GM23338 (cell line): ENCODE measurements around the gene BMS1. TPM values are rescaled to one million over a fixed set of nuclear protein-coding genes. Genes with fewer than 3 reads are reported as not detected.
A peak's percentile ranks its signal among the peaks of the same experiment; 100 is the strongest.

Source experiments
- ATAC-seq: fragments of 200-7000 bp; cut with Tn5 transposase; 3 replicates; pipeline ENCODE4 v1.9.1; 2020
- DNase-seq: peaks from one replicate; pipeline ENCODE4 v3.0.0-alpha.2; 2015; ENCODE audit warnings: low spot score
- H2AFZ ChIP-seq: fragments of 200-600 bp; sonication (generic); 2 replicates; pipeline ENCODE4 v1.8.0; 2016; ENCODE audit warnings: antibody characterized with exemption, mild to moderate bottlenecking, moderate library complexity
- H3F3A ChIP-seq: fragments of 200-600 bp; sonication (generic); replicated peaks from 2 replicates; pipeline ENCODE4 v1.8.0; 2017; ENCODE audit warnings: antibody characterized with exemption, mixed run types, low read depth
- H3K27ac ChIP-seq: fragments of 200-600 bp; sonication (generic); 2 replicates; pipeline ENCODE4 v1.6.1; 2016; ENCODE audit warnings: low read depth
- H3K27me3 ChIP-seq: fragments of 200-600 bp; sonication (generic); 2 replicates; pipeline ENCODE4 v1.8.0; 2016; ENCODE audit warnings: mild to moderate bottlenecking, mixed run types, moderate library complexity; ENCODE audit not compliant: insufficient read depth
- H3K36me3 ChIP-seq: fragments of 200-600 bp; sonication (generic); 2 replicates; pipeline ENCODE4 v1.8.0; 2016; ENCODE audit warnings: mild to moderate bottlenecking; ENCODE audit not compliant: insufficient read depth
- H3K4me1 ChIP-seq: fragments of 200-600 bp; sonication (generic); 2 replicates; pipeline ENCODE4 v1.8.0; 2016; ENCODE audit warnings: mild to moderate bottlenecking, moderate library complexity; ENCODE audit not compliant: insufficient read depth
- H3K4me2 ChIP-seq: fragments of 200-600 bp; sonication (generic); 2 replicates; pipeline ENCODE4 v1.7.1; 2017; ENCODE audit warnings: mixed run types
- H3K4me3 ChIP-seq: fragments of 200-600 bp; sonication (generic); 2 replicates; pipeline ENCODE4 v1.6.1; 2016; ENCODE audit warnings: mixed run types
- H3K79me2 ChIP-seq: fragments of 200-600 bp; sonication (generic); replicated peaks from 2 replicates; pipeline ENCODE4 v1.8.0; 2017; ENCODE audit warnings: mild to moderate bottlenecking; ENCODE audit not compliant: insufficient read depth
- H3K9me2 ChIP-seq: fragments of 200-600 bp; sonication (generic); 2 replicates; pipeline ENCODE4 v1.8.0; 2017; ENCODE audit not compliant: insufficient read depth
- H4K20me1 ChIP-seq: fragments of 200-600 bp; sonication (generic); replicated peaks from 2 replicates; pipeline ENCODE4 v1.8.0; 2017; ENCODE audit warnings: mild to moderate bottlenecking; ENCODE audit not compliant: insufficient read depth
- H3K27ac Mint-ChIP-seq: 2 replicates; pipeline ENCODE4 v1.8.0; 2020; ENCODE audit warnings: inconsistent platforms, mild to moderate bottlenecking, moderate library complexity, mixed read lengths
- H3K27me3 Mint-ChIP-seq: 3 replicates; pipeline ENCODE4 v1.8.0; 2022; ENCODE audit warnings: low read depth, mild to moderate bottlenecking, moderate library complexity, mixed read lengths, inconsistent platforms; ENCODE audit not compliant: insufficient read depth, poor library complexity
- H3K36me3 Mint-ChIP-seq: 3 replicates; pipeline ENCODE4 v1.8.0; 2021; ENCODE audit warnings: low read depth, mild to moderate bottlenecking, inconsistent platforms, moderate library complexity, mixed read lengths
- H3K4me1 Mint-ChIP-seq: 3 replicates; pipeline ENCODE4 v1.8.0; 2020; ENCODE audit warnings: mild to moderate bottlenecking, inconsistent platforms, mixed read lengths
- H3K4me3 Mint-ChIP-seq: 3 replicates; pipeline ENCODE4 v1.8.0; 2021; ENCODE audit warnings: moderate library complexity, mild to moderate bottlenecking, inconsistent platforms, mixed read lengths
- H3K9me3 Mint-ChIP-seq: 3 replicates; pipeline ENCODE4 v1.8.0; 2020; ENCODE audit warnings: moderate library complexity, mild to moderate bottlenecking, inconsistent platforms, mixed read lengths
- CREB1 ChIP-seq: fragments of 250-450 bp; sonication (Bioruptor Pico); IDR thresholded peaks from 2 replicates; pipeline ENCODE4 v1.5.0; 2020; ENCODE audit warnings: low read depth, mild to moderate bottlenecking, moderate library complexity
- CTCF ChIP-seq, 2 experiments: fragments of 200-600 bp in 1 of 2; sonication (generic) in 1 of 2; conservative IDR thresholded peaks; 2 replicates each; pipeline versions ENCODE4 v1.5.1 to v1.6.1; 2016 to 2017; ENCODE audit warnings: antibody characterized with exemption in 2 of 2, low read depth in 2 of 2, mild to moderate bottlenecking in 2 of 2, moderate library complexity in 1 of 2
- EZH2phosphoT487 ChIP-seq: fragments of 200-600 bp; sonication (generic); IDR thresholded peaks from one replicate; pipeline ENCODE4 v1.8.1; 2018; ENCODE audit warnings: antibody characterized with exemption; ENCODE audit not compliant: unreplicated experiment
- JUNB ChIP-seq: IDR thresholded peaks from one replicate; pipeline ENCODE4 v1.6.1; 2016; ENCODE audit warnings: antibody characterized with exemption; ENCODE audit not compliant: unreplicated experiment
- NANOG ChIP-seq: IDR thresholded peaks from 2 replicates; pipeline ENCODE4 v1.6.1; 2016; ENCODE audit warnings: antibody characterized with exemption, borderline replicate concordance
- POLR2AphosphoS5 ChIP-seq: IDR thresholded peaks from 2 replicates; pipeline ENCODE4 v1.6.1; 2016; ENCODE audit warnings: antibody characterized with exemption, low read depth
- ZNF114 ChIP-seq: fragments of 250-450 bp; sonication (Bioruptor Pico); IDR thresholded peaks from 2 replicates; pipeline ENCODE4 v1.5.0; 2020; ENCODE audit warnings: mild to moderate bottlenecking, moderate library complexity
- ZNF331 ChIP-seq: fragments of 250-450 bp; sonication (Bioruptor Pico); IDR thresholded peaks from 2 replicates; pipeline ENCODE4 v1.5.0; 2020; ENCODE audit warnings: low read depth, mild to moderate bottlenecking, moderate library complexity
- polyA plus RNA-seq: library from polyadenylated mRNA; unstranded; fragments of >200 nt; fragmentation: Nextera tagmentation; extraction: Ambion mirVana; gene quantifications from 2 replicates; pipeline ENCODE4 v1.2.1, GENCODE V29; 2016
- total RNA-seq: library from RNA; depleted of rRNA; stranded (reverse); fragments of >200 nt; shearing (Covaris generic); gene quantifications from 2 replicates; pipeline ENCODE4 v1.2.3, GENCODE V29; 2014
- TF ChIP-seq, protein P1 (sequence below): IDR thresholded peaks from 2 replicates; pipeline ENCODE4 v1.6.1; 2016; ENCODE audit warnings: antibody characterized with exemption
- TF ChIP-seq, protein P2 (sequence below): IDR thresholded peaks from one replicate; pipeline ENCODE4 v1.6.1; 2018; ENCODE audit warnings: antibody characterized with exemption; ENCODE audit not compliant: unreplicated experiment

BMS1 gene
- total and polyA plus RNA-seq, 2 experiments from 2014 or later, result 26.4 to 37.7 TPM

- Histone ChIP-seq H4K20me1 (peaks cover 9% of the 10 kb centered on the region; the same call in 1 of the 2 replicates), H3K79me2 (peaks cover 15% of the 10 kb centered on the region), H2AFZ (no peak overlapping the region), H3K4me2 (peak overlapping the region; percentile 95), H3K9me2 (no peaks in the 10 kb centered on the region), H3K4me3 (peak overlapping the region; percentile 97), H3F3A (0 out of 2 replicates have a peak, but pooled peaks cover 2% of the 10 kb centered on the region), H3K27me3 (peaks cover 10% of the 10 kb centered on the region; the same call in 1 of the 2 replicates), H3K27ac (no peak overlapping the region), H3K36me3 (peaks cover 24% of the 10 kb centered on the region), H3K4me1 (peaks cover 4% of the 10 kb centered on the region; the same call in 1 of the 2 replicates)
- H3K27me3 Mint-ChIP-seq, result peaks cover 15% of the 10 kb centered on the region
- H3K4me3 Mint-ChIP-seq, result peak overlapping the region; percentile 95
- ATAC-seq, result no peak; the same call in 2 of the 3 replicates
- no peaks in the 10 kb centered on the region for H3K4me1 Mint-ChIP-seq
- peaks cover 44% of the 10 kb centered on the region for H3K36me3 Mint-ChIP-seq
- TF ChIP-seq NANOG (no peak), POLR2AphosphoS5 (no peak), CREB1 (no peak), EZH2phosphoT487 (no peak)
- TF ChIP-seq, protein P1, sequence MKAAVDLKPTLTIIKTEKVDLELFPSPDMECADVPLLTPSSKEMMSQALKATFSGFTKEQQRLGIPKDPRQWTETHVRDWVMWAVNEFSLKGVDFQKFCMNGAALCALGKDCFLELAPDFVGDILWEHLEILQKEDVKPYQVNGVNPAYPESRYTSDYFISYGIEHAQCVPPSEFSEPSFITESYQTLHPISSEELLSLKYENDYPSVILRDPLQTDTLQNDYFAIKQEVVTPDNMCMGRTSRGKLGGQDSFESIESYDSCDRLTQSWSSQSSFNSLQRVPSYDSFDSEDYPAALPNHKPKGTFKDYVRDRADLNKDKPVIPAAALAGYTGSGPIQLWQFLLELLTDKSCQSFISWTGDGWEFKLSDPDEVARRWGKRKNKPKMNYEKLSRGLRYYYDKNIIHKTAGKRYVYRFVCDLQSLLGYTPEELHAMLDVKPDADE, result no peak
- H3K27ac Mint-ChIP-seq, result peak overlapping the region; percentile 99
- peaks cover 3% of the 10 kb centered on the region; the same call in 2 of the 3 replicates for H3K9me3 Mint-ChIP-seq
- DNase-seq, result no peak
Measured at GRCh38 chr10:42783181-42783549, 570 bp downstream of the BMS1 start.

- no peak overlapping the region for H3K4me3 ChIP-seq
- DNase-seq (no peak), ATAC-seq (no peak)
- Mint-ChIP-seq H3K27ac (no peak overlapping the region), H3K4me3 (no peak overlapping the region), H3K9me3 (peaks cover 3% of the 10 kb centered on the region; the same call in 2 of the 3 replicates), H3K4me1 (no peaks in the 10 kb centered on the region), H3K27me3 (peaks cover 10% of the 10 kb centered on the region), H3K36me3 (peaks cover 61% of the 10 kb centered on the region)
- H3K79me2 ChIP-seq, result peaks cover 19% of the 10 kb centered on the region
- H3K4me2 ChIP-seq, result no peak overlapping the region
- H3F3A ChIP-seq, result 0 out of 2 replicates have a peak, but pooled peaks cover 2% of the 10 kb centered on the region
- no peak overlapping the region for H3K27ac ChIP-seq
- no peak overlapping the region for H2AFZ ChIP-seq
- no peaks in the 10 kb centered on the region for H3K27me3 ChIP-seq
- H4K20me1 ChIP-seq, result peaks cover 12% of the 10 kb centered on the region; the same call in 1 of the 2 replicates
- peaks cover 4% of the 10 kb centered on the region; the same call in 1 of the 2 replicates for H3K4me1 ChIP-seq
- H3K36me3 ChIP-seq, result peaks cover 41% of the 10 kb centered on the region
- no peaks in the 10 kb centered on the region for H3K9me2 ChIP-seq
- TF ChIP-seq JUNB (no peak), ZNF331 (CRISPR knock-in tag) (no peak), NANOG (no peak), EZH2phosphoT487 (no peak), CREB1 (no peak), POLR2AphosphoS5 (no peak), CTCF (conservative IDR thresholded peaks at IDR 0.05; ENCODE audit: low read depth in 2 of 2) (no peak), ZNF114 (CRISPR knock-in tag) (no peak)
- TF ChIP-seq, protein P2, sequence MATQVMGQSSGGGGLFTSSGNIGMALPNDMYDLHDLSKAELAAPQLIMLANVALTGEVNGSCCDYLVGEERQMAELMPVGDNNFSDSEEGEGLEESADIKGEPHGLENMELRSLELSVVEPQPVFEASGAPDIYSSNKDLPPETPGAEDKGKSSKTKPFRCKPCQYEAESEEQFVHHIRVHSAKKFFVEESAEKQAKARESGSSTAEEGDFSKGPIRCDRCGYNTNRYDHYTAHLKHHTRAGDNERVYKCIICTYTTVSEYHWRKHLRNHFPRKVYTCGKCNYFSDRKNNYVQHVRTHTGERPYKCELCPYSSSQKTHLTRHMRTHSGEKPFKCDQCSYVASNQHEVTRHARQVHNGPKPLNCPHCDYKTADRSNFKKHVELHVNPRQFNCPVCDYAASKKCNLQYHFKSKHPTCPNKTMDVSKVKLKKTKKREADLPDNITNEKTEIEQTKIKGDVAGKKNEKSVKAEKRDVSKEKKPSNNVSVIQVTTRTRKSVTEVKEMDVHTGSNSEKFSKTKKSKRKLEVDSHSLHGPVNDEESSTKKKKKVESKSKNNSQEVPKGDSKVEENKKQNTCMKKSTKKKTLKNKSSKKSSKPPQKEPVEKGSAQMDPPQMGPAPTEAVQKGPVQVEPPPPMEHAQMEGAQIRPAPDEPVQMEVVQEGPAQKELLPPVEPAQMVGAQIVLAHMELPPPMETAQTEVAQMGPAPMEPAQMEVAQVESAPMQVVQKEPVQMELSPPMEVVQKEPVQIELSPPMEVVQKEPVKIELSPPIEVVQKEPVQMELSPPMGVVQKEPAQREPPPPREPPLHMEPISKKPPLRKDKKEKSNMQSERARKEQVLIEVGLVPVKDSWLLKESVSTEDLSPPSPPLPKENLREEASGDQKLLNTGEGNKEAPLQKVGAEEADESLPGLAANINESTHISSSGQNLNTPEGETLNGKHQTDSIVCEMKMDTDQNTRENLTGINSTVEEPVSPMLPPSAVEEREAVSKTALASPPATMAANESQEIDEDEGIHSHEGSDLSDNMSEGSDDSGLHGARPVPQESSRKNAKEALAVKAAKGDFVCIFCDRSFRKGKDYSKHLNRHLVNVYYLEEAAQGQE, result no peak
Measured at GRCh38 chr10:42785759-42786158, 3.2 kb downstream of the BMS1 start.
